ENCODE data around the gene FOXL1.
A peak's percentile ranks its signal among the peaks of the same experiment; 100 is the strongest.

FOXL1 gene

DNA sequence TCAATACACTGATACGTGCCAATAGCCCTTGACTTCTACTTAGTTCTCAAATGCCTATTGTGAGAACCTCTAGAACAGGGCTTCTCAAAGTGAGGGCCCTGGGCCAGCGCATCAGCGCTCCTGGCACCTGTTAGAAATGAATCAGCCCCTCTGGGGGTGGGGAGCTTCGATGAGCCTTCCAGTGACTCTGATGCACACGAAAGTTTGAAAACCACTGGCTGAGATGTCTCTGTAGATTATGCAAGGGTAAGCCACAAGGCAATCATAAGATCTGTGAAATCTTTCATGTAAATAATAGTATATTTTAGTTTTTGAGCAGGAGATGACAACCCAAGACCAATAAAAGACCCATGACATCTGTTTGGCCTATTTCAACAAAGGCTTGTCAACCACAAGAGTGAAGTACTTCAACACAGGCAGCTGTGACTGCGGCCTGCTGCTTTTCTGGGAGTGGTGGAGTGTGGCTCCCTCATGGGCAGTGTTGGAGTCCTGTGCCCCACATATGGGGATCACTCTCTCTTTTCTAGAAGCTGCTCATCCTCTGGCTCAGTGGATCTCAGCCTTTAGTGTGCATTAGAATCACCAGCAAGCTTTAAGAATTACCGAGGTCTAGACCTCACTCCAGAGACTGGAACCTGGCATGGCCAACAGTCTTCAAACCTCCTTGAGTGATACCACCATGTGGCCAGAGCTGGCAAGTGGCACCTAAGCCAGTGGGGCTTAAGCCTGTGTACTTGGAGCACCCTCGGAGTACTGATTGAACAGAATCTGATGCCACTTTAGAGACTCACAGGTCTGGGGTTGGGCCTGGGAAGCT is 29.1 kb upstream of the FOXL1 start:
- no peak for DNase-seq

DNA sequence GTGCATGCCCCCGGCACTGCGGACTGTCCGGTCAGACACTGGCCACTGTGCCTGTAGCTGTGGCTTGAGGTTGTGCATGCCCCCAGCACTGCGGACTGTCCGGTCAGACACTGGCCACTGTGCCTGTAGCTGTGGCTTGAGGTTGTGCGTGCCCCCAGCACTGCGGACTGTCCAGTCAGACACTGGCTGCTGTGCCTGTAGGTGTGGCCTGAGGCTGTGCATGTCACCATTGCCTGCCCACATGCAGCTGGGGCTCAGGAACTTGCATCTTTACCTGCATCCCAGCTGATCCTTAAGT is 28.5 kb upstream of the FOXL1 start:
- DNase-seq: no peak

GRCh38 chr16:86550281-86550680 is 28.1 kb upstream of the FOXL1 start:
- no peak for DNase-seq

DNA sequence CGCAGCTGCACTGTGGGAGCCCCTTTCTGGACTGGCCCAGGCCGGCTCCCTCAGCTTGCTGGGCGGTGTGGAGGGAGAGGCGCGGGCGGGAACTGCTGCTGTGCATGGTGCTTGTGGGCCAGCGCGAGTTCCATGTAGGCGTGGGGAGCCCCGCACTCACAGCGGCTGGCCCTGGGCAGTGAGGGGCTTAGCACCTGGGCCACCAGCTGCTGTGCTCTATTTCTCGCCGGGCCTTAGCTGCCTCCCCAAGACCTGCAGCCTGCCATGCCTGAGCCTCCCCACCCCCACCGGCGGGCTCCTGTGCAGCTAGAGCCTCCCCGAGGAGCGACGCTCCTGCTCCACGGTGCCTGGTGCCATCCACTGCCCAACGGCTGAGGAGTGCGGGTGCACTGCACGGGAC is 25.0 kb upstream of the FOXL1 start:
- DNase-seq: no peak

GRCh38 chr16:86554599-86554916 is 23.8 kb upstream of the FOXL1 start:
- no peak for DNase-seq

GRCh38 chr16:86554917-86555703 is 23.2 kb upstream of the FOXL1 start, which contains the start of gene MTHFSD:
Gene MTHFSD (minus strand): TSS chr16:86555235. CDS start chr16:86555184, 51 bp downstream.
- DNase-seq: peak; percentile 43

DNA sequence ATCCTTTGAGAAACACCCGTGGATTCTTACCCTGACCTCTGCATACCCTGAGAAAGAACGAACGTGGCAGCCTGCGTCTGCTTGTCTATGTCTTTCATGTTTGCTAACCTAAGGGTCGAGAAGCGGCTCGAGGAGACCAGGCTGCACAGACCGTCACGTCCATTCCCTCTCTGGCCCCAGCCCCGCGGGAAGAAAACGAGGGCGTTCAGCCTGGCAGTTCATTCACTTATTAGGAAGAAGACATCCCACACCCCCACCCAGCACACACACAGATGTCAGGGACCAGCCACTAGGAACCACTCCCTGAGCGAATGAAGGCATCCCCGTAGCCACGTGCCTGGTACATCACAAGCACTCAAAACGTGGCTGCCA is 22.7 kb upstream of the FOXL1 start:
- DNase-seq: no peak

DNA sequence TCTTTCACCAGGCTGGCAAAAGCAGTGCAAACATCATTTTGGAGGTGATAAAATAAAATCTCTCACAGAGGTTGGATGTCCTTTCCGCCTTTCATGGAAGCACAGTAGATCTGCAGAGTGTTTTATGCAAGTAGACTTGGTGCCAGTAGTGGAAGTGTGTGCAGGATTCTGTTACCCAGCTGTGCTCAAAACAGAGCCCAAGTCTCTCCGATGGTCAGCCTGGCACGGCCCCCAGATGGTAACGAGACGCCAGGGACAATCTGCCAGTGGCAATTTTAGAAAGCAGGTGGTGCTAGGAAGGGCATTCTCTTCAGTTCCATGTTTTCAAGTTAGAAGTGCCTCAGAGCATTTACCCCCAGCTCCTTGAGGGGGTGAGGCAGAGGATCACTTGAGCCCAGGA is 21.8 kb upstream of the FOXL1 start:
- DNase-seq: no peak

- no peak for DNase-seq
Measured at GRCh38 chr16:86557587-86557986, 20.8 kb upstream of the FOXL1 start.

- DNase-seq: no peak
Measured at GRCh38 chr16:86558355-86559193, 19.8 kb upstream of the FOXL1 start.

GRCh38 chr16:86559802-86560305 is 18.5 kb upstream of the FOXL1 start:
- DNase-seq: no peak

DNA sequence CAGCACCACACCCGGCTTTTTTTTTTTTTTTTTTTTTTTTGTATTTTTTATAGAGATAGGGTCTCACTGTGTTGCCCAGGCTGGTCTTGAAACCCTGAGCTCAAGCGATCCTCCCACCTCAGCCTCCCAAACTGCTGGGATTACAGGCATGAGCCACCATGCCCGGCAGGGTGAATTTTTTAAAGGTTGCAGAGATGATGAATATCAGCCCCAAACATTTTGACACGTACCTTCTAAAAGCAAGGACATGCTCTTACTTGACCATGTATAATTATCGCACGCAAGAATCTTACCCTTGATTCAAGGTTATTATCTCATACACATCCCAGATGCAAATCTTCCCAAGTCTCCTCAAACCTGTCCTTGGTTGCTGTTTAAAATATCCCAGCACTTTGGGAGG is 16.0 kb upstream of the FOXL1 start:
- DNase-seq: no peak

- DNase-seq: peak; percentile 22
Measured at GRCh38 chr16:86563469-86564345, 14.6 kb upstream of the FOXL1 start.

- no peak for DNase-seq
Measured at GRCh38 chr16:86565181-86565631, 13.1 kb upstream of the FOXL1 start.

DNA sequence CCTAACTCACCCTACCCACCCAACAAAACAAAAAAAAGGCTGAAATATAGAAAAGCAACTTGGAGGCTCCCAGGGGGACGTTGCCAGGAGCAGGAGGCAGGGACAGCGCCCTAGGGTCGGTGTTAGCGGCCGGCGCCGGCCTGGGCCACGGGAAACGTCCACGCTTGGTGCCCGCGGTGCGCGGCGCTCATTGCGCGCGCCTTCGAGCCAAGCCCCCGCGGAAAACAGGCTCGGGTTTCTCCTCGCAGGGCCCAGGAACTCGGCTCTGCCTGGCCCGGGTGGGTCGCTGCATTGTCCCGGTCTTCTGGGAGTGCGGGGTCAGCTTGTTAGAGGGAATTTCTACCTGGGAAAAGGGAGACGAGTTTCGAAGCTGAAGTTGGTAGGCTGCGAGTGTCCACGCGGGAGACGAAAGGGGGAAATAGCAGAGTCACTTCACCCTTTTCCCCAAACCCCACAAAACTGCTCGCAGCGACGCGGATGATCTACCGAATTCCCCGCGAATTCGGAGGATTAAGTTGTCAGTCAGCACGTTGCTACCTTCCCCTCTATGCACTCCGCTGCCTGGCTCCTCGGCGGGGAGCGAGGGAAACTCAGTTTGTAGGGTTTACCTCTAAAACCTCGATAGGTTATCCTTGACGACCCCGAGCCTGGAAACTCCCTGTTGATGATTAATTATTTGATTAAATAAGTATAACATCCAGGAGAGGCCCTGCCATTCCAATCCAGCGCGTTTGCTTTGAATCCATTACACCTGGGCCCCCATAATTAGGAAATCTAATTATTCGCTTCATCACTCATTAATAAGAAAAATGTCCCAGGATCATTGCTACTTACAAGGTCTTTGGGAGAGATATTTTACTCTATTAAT is 12.5 kb upstream of the FOXL1 start:
- no peak for DNase-seq

DNA sequence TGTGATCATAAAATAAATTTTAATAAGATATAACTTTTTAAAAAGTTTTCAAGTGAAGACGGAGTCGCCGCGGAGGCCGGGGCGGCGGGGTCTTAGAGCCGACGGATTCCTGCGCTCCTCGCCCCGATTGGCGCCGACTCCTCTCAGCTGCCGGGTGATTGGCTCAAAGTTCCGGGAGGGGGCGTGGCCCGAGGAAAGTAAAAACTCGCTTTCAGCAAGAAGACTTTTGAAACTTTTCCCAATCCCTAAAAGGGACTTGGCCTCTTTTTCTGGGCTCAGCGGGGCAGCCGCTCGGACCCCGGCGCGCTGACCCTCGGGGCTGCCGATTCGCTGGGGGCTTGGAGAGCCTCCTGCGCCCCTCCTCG is 11.8 kb upstream of the FOXL1 start, which contains the start of gene FOXC2:
Gene FOXC2 (plus strand): TSS at position 229 of the 365 bp plus-strand sequence. CDS start 507 bp downstream, outside the sequence.
- DNase-seq: no peak

GRCh38 chr16:86566966-86567700 is 11.2 kb upstream of the FOXL1 start:
- DNase-seq: no peak

- no peak for DNase-seq
Measured at GRCh38 chr16:86567701-86568581, 10.4 kb upstream of the FOXL1 start.
